Measurements from ENCODE around the gene CYB5A.

Gene CYB5A

GRCh38 chr18:74228312-74228711, 63.5 kb downstream of the CYB5A start:
- DNase-seq (ENCODE audit: low read depth, low spot score) = no peak
- in situ Hi-C loops (cut with HindIII; ENCODE audit: low sequenced_read_pairs) = no loop called here
- H3K4me3 ChIP-seq (ENCODE audit: low read depth, low read length) = no peak overlapping the region
- TF ChIP-seq, protein P1, sequence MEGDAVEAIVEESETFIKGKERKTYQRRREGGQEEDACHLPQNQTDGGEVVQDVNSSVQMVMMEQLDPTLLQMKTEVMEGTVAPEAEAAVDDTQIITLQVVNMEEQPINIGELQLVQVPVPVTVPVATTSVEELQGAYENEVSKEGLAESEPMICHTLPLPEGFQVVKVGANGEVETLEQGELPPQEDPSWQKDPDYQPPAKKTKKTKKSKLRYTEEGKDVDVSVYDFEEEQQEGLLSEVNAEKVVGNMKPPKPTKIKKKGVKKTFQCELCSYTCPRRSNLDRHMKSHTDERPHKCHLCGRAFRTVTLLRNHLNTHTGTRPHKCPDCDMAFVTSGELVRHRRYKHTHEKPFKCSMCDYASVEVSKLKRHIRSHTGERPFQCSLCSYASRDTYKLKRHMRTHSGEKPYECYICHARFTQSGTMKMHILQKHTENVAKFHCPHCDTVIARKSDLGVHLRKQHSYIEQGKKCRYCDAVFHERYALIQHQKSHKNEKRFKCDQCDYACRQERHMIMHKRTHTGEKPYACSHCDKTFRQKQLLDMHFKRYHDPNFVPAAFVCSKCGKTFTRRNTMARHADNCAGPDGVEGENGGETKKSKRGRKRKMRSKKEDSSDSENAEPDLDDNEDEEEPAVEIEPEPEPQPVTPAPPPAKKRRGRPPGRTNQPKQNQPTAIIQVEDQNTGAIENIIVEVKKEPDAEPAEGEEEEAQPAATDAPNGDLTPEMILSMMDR (IDR thresholded peaks at IDR 0.05; ENCODE audit: low read depth, low read length) = no peak

- no peak overlapping the region for H3K4me3 ChIP-seq (ENCODE audit: low read depth, low read length)
- TF ChIP-seq, protein P1 (IDR thresholded peaks at IDR 0.05; ENCODE audit: low read depth, low read length) = no peak
- in situ Hi-C loops (cut with HindIII; ENCODE audit: low sequenced_read_pairs) = no loop called here
- DNase-seq (ENCODE audit: low read depth, low spot score) = no peak
Measured at GRCh38 chr18:74226666-74227065, 65.1 kb downstream of the CYB5A start.

DNA sequence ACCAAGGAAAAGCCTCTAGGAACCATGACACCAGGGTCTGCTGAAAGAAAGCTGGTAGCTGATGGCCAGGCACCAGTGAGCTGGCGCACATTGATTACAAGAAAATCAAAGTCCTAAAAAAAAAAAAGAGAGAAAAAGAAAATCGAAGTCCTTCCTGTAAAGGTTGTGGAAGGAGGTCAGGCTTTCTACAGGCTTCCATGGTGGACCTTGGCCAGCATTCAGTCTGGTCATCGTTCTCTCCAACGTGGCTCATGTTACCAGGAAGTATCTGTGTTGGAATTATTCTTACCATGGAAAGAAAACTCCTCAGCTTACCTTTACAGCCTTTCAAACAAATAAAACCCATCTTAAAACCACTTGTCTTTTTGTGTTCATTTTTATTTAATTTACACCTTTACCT, 65.6 kb downstream of the CYB5A start:
- H3K4me3 ChIP-seq (ENCODE audit: low read depth, low read length) = no peak overlapping the region
- DNase-seq (ENCODE audit: low read depth, low spot score) = no peak
- in situ Hi-C loops (cut with HindIII; ENCODE audit: low sequenced_read_pairs) = no loop called here
- TF ChIP-seq, protein P1 (IDR thresholded peaks at IDR 0.05; ENCODE audit: low read depth, low read length) = no peak

GRCh38 chr18:74225193-74225840, 66.4 kb downstream of the CYB5A start:
- TF ChIP-seq, protein P1 (IDR thresholded peaks at IDR 0.05; ENCODE audit: low read depth, low read length) = no peak
- H3K4me3 ChIP-seq (ENCODE audit: low read depth, low read length) = no peak overlapping the region
- DNase-seq (ENCODE audit: low read depth, low spot score) = no peak
- in situ Hi-C loops (cut with HindIII; ENCODE audit: low sequenced_read_pairs) = no loop called here

DNA sequence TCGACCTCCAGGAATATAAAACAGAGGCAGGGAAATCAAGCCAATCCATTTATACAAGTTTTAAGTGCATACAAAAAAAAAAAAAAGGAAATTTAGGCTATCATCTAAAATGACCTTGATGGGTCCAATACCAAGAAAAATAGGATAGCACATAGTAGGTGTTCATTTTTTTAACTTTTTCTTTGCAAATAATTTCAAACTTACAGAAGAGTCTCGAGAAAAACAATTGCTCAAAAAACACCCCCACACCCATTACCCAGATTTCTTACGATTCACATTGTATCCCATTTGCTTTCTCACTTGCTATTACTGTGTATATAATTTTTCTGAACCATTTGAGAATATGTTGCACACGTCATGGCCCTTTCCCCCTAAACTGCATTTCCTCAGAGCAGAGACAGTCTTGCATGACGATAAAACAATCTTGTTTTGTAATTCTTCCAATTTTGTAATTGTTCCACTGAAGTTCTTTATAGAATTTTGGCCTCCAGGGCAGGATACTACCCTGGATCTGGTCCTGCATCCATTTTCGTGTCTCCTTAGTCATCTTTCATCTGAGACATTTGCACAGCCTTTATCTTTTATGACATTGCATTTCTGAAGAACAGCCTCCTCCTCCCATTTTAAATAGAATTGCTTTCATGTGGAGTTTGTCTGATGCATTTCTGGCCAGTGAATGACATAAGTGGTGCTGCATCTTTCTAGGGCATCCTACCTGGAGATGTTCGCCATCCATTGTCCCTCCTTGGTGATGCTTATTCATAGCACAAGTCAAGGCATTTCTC, 68.9 kb downstream of the CYB5A start:
- no peak for DNase-seq (ENCODE audit: low read depth, low spot score)
- TF ChIP-seq, protein P1 (IDR thresholded peaks at IDR 0.05; ENCODE audit: low read depth, low read length) = no peak
- no peak overlapping the region for H3K4me3 ChIP-seq (ENCODE audit: low read depth, low read length)
- in situ Hi-C loops (cut with HindIII; ENCODE audit: low sequenced_read_pairs) = no loop called here

- no peak for DNase-seq (ENCODE audit: low read depth, low spot score)
- in situ Hi-C loops (cut with HindIII; ENCODE audit: low sequenced_read_pairs) = no loop called here
- H3K4me3 ChIP-seq (ENCODE audit: low read depth, low read length) = no peak overlapping the region
- TF ChIP-seq, protein P1 (IDR thresholded peaks at IDR 0.05; ENCODE audit: low read depth, low read length) = no peak
Measured at GRCh38 chr18:74221081-74221480, 70.7 kb downstream of the CYB5A start.
